H9 (cell line): ENCODE measurements around the gene MTCL1. TPM values are rescaled to one million over a fixed set of nuclear protein-coding genes. Genes with fewer than 3 reads are reported as not detected.
A peak's percentile ranks its signal among the peaks of the same experiment; 100 is the strongest.

Experiments used
- DNase-seq: peaks from one replicate; pipeline ENCODE4 v3.0.0-alpha.2; 2017
- H2AFZ ChIP-seq: one replicate; pipeline ENCODE4 v1.6.1; 2013; ENCODE audit warnings: mild to moderate bottlenecking, low read length, control low read depth, moderate library complexity
- H2AK5ac ChIP-seq: 2 replicates; pipeline ENCODE4 v1.6.1; 2013; ENCODE audit warnings: low read length, control low read depth, mixed read lengths; ENCODE audit not compliant: insufficient read length
- H2BK120ac ChIP-seq: one replicate; pipeline ENCODE4 v1.6.1; 2013; ENCODE audit warnings: low read depth, mild to moderate bottlenecking, low read length, control low read depth, inconsistent platforms; ENCODE audit not compliant: poor library complexity, severe bottlenecking
- H2BK12ac ChIP-seq: 2 replicates; pipeline ENCODE4 v1.6.1; 2013; ENCODE audit warnings: low read length, control low read depth, mixed read lengths, low read depth; ENCODE audit not compliant: insufficient read length
- H2BK15ac ChIP-seq: 2 replicates; pipeline ENCODE4 v1.6.1; 2013; ENCODE audit warnings: low read depth, low read length, control low read depth
- H2BK20ac ChIP-seq: one replicate; pipeline ENCODE4 v1.6.1; 2013; ENCODE audit warnings: low read depth, mild to moderate bottlenecking, low read length, control low read depth, inconsistent platforms; ENCODE audit not compliant: poor library complexity, severe bottlenecking
- H2BK5ac ChIP-seq: 2 replicates; pipeline ENCODE4 v1.6.1; 2013; ENCODE audit warnings: low read length, control low read depth, mixed read lengths; ENCODE audit not compliant: insufficient read length
- H3K14ac ChIP-seq: 2 replicates; pipeline ENCODE4 v1.6.1; 2013; ENCODE audit warnings: low read length, control low read depth; ENCODE audit not compliant: insufficient read depth
- H3K18ac ChIP-seq: 2 replicates; pipeline ENCODE4 v1.6.1; 2013; ENCODE audit warnings: low read depth, mild to moderate bottlenecking, mixed read lengths, low read length, control low read depth; ENCODE audit not compliant: insufficient read length
- H3K23ac ChIP-seq: 2 replicates; pipeline ENCODE4 v1.6.1; 2013; ENCODE audit warnings: low read length, control low read depth, mixed read lengths, low read depth; ENCODE audit not compliant: insufficient read length
- H3K23me2 ChIP-seq: 2 replicates; pipeline ENCODE4 v1.6.1; 2013; ENCODE audit warnings: low read depth, mild to moderate bottlenecking, mixed read lengths, low read length, control low read depth; ENCODE audit not compliant: insufficient read length, poor library complexity, severe bottlenecking
- H3K27ac ChIP-seq: 2 replicates; pipeline ENCODE4 v1.5.1; 2013; ENCODE audit warnings: low read length, control low read depth, mixed read lengths, low read depth; ENCODE audit not compliant: insufficient read length
- H3K27me3 ChIP-seq: 2 replicates; pipeline ENCODE4 v1.6.1; 2013; ENCODE audit warnings: low read length, control low read depth, inconsistent platforms; ENCODE audit not compliant: insufficient read depth
- H3K4ac ChIP-seq: 2 replicates; pipeline ENCODE4 v1.6.1; 2013; ENCODE audit warnings: low read depth, mild to moderate bottlenecking, control low read depth, inconsistent platforms, low read length, moderate library complexity
- H3K4me1 ChIP-seq: 2 replicates; pipeline ENCODE4 v1.6.1; 2013; ENCODE audit warnings: low read length, control low read depth, inconsistent platforms; ENCODE audit not compliant: insufficient read depth
- H3K4me2 ChIP-seq: 2 replicates; pipeline ENCODE4 v1.6.1; 2013; ENCODE audit warnings: low read length, control low read depth, mixed read lengths; ENCODE audit not compliant: insufficient read length, insufficient read depth
- H3K56ac ChIP-seq: 2 replicates; pipeline ENCODE4 v1.6.1; 2013; ENCODE audit warnings: low read depth, mild to moderate bottlenecking, mixed read lengths, low read length, control low read depth; ENCODE audit not compliant: insufficient read length
- H3K79me1 ChIP-seq: 2 replicates; pipeline ENCODE4 v1.6.1; 2013; ENCODE audit warnings: low read depth, mild to moderate bottlenecking, moderate library complexity, low read length, control low read depth, inconsistent platforms; ENCODE audit not compliant: insufficient read depth, poor library complexity, severe bottlenecking
- H3K79me2 ChIP-seq: 2 replicates; pipeline ENCODE4 v1.6.1; 2013; ENCODE audit warnings: low read length, control low read depth, inconsistent platforms; ENCODE audit not compliant: insufficient read depth
- H3K9ac ChIP-seq: 2 replicates; pipeline ENCODE4 v1.6.1; 2013; ENCODE audit warnings: low read length, control low read depth, mixed read lengths; ENCODE audit not compliant: insufficient read length; ENCODE audit errors: extremely low read depth
- H3K9me3 ChIP-seq: one replicate; pipeline ENCODE4 v1.6.1; 2013; ENCODE audit warnings: low read depth, low read length, inconsistent platforms; ENCODE audit not compliant: control insufficient read depth
- H3T11ph ChIP-seq: one replicate; pipeline ENCODE4 v1.6.1; 2013; ENCODE audit warnings: mild to moderate bottlenecking, low read length, control low read depth, inconsistent platforms
- H4K20me1 ChIP-seq: one replicate; pipeline ENCODE4 v1.6.1; 2013; ENCODE audit not compliant: control insufficient read depth, insufficient read length, insufficient read depth
- H4K5ac ChIP-seq: 2 replicates; pipeline ENCODE4 v1.6.1; 2013; ENCODE audit warnings: low read depth, mild to moderate bottlenecking, mixed read lengths, low read length, control low read depth; ENCODE audit not compliant: insufficient read length
- H4K8ac ChIP-seq: replicated peaks from 2 replicates; pipeline ENCODE4 v1.6.1; 2013; ENCODE audit warnings: low read length, control low read depth, mixed read lengths, low read depth; ENCODE audit not compliant: insufficient read length
- H4K91ac ChIP-seq: 2 replicates; pipeline ENCODE4 v1.6.1; 2013; ENCODE audit warnings: low read depth, mild to moderate bottlenecking, moderate library complexity, mixed read lengths, low read length, control low read depth; ENCODE audit not compliant: insufficient read length
- H3K27ac Mint-ChIP-seq, 3 experiments: 2 replicates in 2 of 3; 3 replicates in 1 of 3; pipeline ENCODE4 v1.8.0; 2020 to 2021; ENCODE audit warnings: mixed read lengths in 3 of 3, mild to moderate bottlenecking in 1 of 3, moderate library complexity in 1 of 3
- H3K27me3 Mint-ChIP-seq: 2 replicates; pipeline ENCODE4 v1.8.0; 2021; ENCODE audit warnings: low read depth, mild to moderate bottlenecking, moderate library complexity, mixed read lengths
- H3K36me3 Mint-ChIP-seq, 3 experiments: 2 replicates in 2 of 3; 3 replicates in 1 of 3; pipeline ENCODE4 v1.8.0; 2020 to 2021; ENCODE audit warnings: low read depth in 3 of 3, mixed read lengths in 3 of 3; ENCODE audit not compliant: insufficient read depth in 1 of 3
- H3K4me1 Mint-ChIP-seq, 2 experiments: 2 replicates each; pipeline ENCODE4 v1.8.0; 2020; ENCODE audit warnings: mixed read lengths in 2 of 2
- H3K4me3 Mint-ChIP-seq, 2 experiments: 2 replicates in 1 of 2; 3 replicates in 1 of 2; pipeline ENCODE4 v1.8.0; 2020 to 2021; ENCODE audit warnings: mild to moderate bottlenecking in 2 of 2, mixed read lengths in 2 of 2, moderate library complexity in 1 of 2
- H3K9me3 Mint-ChIP-seq, 2 experiments: 2 replicates in 1 of 2; 3 replicates in 1 of 2; pipeline ENCODE4 v1.8.0; 2020; ENCODE audit warnings: mild to moderate bottlenecking in 2 of 2, mixed read lengths in 2 of 2, moderate library complexity in 1 of 2
- WGBS: extraction: QIAGEN DNeasy Blood & Tissue Kit; methylation state at CpG from one replicate; pipeline ENCODE4 v1.1.7; 2013; ENCODE audit warnings: missing lambda C conversion rate, low lambda C conversion rate, mixed read lengths; ENCODE audit not compliant: insufficient read length; ENCODE audit errors: extremely low coverage; 5-methylcytosine and 5-hydroxymethylcytosine counted together
- total RNA-seq: library from RNA; stranded (reverse); gene quantifications from 2 replicates; pipeline ENCODE4 v1.2.1, GENCODE V29; 2021
- TF ChIP-seq, protein P1 (sequence below): fragments of 200-600 bp; sonication (generic); conservative IDR thresholded peaks from 3 replicates; pipeline ENCODE4 v1.8.0; 2021; ENCODE audit warnings: antibody characterized with exemption, mild to moderate bottlenecking

MTCL1 gene
- total RNA-seq, 1 experiment from 2014 or later = 50.7 TPM

DNA sequence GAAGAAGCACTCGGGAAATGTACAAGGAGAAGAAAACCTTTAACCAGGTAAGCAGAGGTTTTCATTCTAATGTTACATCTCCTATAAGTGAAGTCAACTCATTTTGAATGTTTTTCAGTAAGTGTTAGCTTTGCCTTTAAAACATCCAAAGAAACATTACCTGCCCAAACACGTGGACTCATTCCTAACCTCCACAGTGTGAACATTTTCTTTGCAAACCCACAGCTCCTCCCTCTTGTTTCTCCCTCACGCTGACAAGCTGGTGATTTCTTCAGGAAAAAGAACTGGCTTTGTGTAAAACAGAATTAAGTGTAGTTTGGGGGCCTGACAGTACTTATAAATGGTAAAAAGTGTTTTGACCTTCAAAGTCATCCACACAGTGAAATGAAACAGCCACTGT is 72.5 kb downstream of the MTCL1 start:
- no peak for DNase-seq
- Histone ChIP-seq H2AFZ (no peak overlapping the region), H3K79me2 (no peaks in the 10 kb centered on the region), H4K8ac (no peak overlapping the region), H3K27ac (no peak overlapping the region), H2BK12ac (no peak overlapping the region), H4K5ac (no peak overlapping the region), H3K23ac (no peak overlapping the region), H3K9ac (no peak overlapping the region), H3K4ac (no peak overlapping the region), H3K18ac (no peak overlapping the region), H3K23me2 (no peaks in the 10 kb centered on the region), H4K91ac (no peak overlapping the region), H2BK20ac (no peak overlapping the region), H2BK15ac (no peak overlapping the region), H3K9me3 (no peaks in the 10 kb centered on the region), H2BK5ac (no peak overlapping the region), H3K27me3 (no peaks in the 10 kb centered on the region), H2BK120ac (no peak overlapping the region), H3K4me2 (no peak overlapping the region), H3K14ac (no peak overlapping the region), H3T11ph (no peak overlapping the region), H3K4me1 (no peaks in the 10 kb centered on the region), H2AK5ac (no peak overlapping the region), H4K20me1 (no peaks in the 10 kb centered on the region), H3K56ac (no peak overlapping the region), H3K79me1 (no peaks in the 10 kb centered on the region)
- H3K36me3 Mint-ChIP-seq = peaks cover 2 to 20% (median 13%) of the 10 kb centered on the region in 3 experiments; a peak in 6 of 7 replicates
- no peaks in the 10 kb centered on the region for H3K9me3 Mint-ChIP-seq
- peak overlapping the region in 2 of 3 experiments; percentile 89 to 98; a peak in 5 of 7 replicates for H3K27ac Mint-ChIP-seq
- peaks cover 45 to 71% of the 10 kb centered on the region in 2 experiments for H3K4me1 Mint-ChIP-seq
- TF ChIP-seq, protein P1, sequence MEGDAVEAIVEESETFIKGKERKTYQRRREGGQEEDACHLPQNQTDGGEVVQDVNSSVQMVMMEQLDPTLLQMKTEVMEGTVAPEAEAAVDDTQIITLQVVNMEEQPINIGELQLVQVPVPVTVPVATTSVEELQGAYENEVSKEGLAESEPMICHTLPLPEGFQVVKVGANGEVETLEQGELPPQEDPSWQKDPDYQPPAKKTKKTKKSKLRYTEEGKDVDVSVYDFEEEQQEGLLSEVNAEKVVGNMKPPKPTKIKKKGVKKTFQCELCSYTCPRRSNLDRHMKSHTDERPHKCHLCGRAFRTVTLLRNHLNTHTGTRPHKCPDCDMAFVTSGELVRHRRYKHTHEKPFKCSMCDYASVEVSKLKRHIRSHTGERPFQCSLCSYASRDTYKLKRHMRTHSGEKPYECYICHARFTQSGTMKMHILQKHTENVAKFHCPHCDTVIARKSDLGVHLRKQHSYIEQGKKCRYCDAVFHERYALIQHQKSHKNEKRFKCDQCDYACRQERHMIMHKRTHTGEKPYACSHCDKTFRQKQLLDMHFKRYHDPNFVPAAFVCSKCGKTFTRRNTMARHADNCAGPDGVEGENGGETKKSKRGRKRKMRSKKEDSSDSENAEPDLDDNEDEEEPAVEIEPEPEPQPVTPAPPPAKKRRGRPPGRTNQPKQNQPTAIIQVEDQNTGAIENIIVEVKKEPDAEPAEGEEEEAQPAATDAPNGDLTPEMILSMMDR = no peak
- no peak overlapping the region for H3K4me3 Mint-ChIP-seq
- H3K27me3 Mint-ChIP-seq = no peaks in the 10 kb centered on the region
- no CpG with 5 or more reads among the region's 3 CpGs for WGBS
